Natural killer cell (primary cell): ENCODE measurements around the gene PIKFYVE. TPM values are rescaled to one million over a fixed set of nuclear protein-coding genes. Genes with fewer than 3 reads are reported as not detected.

ENCODE experiments used
- ATAC-seq, 3 donors: fragments of 150-1000 bp in 2 of 3; fragments of 200-7000 bp in 1 of 3; cut with Tn5 transposase; 1 replicate in 1 of 3; 2 replicates in 2 of 3; pipeline ENCODE4 v1.10.0; 2021; ENCODE audit warnings: mild to moderate bottlenecking in 2 of 3, moderate library complexity in 2 of 3
- DNase-seq, 2 donors: peaks; one replicate each; pipeline versions ENCODE4 v3.0.0 to v3.0.0-alpha.2; 2013 to 2021; ENCODE audit warnings: mixed read lengths in 1 of 2
- H3K27ac ChIP-seq: one replicate; pipeline ENCODE4 v1.5.1; 2013; ENCODE audit warnings: mild to moderate bottlenecking, low read length
- H3K27me3 ChIP-seq: one replicate; pipeline ENCODE4 v1.6.1; 2013; ENCODE audit warnings: low read length; ENCODE audit not compliant: control insufficient read depth, insufficient read depth
- H3K36me3 ChIP-seq: one replicate; pipeline ENCODE4 v1.6.1; 2013; ENCODE audit warnings: low read length; ENCODE audit not compliant: control insufficient read depth, insufficient read depth
- H3K4me1 ChIP-seq: one replicate; pipeline ENCODE4 v1.6.1; 2013; ENCODE audit warnings: low read length; ENCODE audit not compliant: control insufficient read depth, insufficient read depth
- H3K4me3 ChIP-seq: one replicate; pipeline ENCODE4 v1.5.1; 2013; ENCODE audit warnings: low read length
- H3K9me3 ChIP-seq: one replicate; pipeline ENCODE4 v1.6.1; 2013; ENCODE audit warnings: low read length; ENCODE audit not compliant: control insufficient read depth, insufficient read depth
- H3K27ac Mint-ChIP-seq, 2 donors: one replicate each; pipeline ENCODE4 v1.8.0; 2022; ENCODE audit warnings: mild to moderate bottlenecking in 2 of 2, mixed read lengths in 2 of 2, moderate library complexity in 1 of 2
- H3K27me3 Mint-ChIP-seq, 2 donors: one replicate each; pipeline ENCODE4 v1.8.0; 2022; ENCODE audit warnings: low read depth in 2 of 2, mixed read lengths in 2 of 2
- H3K36me3 Mint-ChIP-seq: one replicate; pipeline ENCODE4 v1.8.0; 2022; ENCODE audit warnings: mixed read lengths
- H3K4me1 Mint-ChIP-seq, 2 donors: one replicate each; pipeline ENCODE4 v1.8.0; 2022; ENCODE audit warnings: mixed read lengths in 2 of 2
- H3K4me3 Mint-ChIP-seq: one replicate; pipeline ENCODE4 v1.8.0; 2022; ENCODE audit warnings: mild to moderate bottlenecking, moderate library complexity, mixed read lengths
- H3K9me3 Mint-ChIP-seq, 2 donors: one replicate each; pipeline ENCODE4 v1.8.0; 2022; ENCODE audit warnings: mixed read lengths in 2 of 2
- CTCF ChIP-seq: fragments of 200-600 bp; IDR thresholded peaks from one replicate; pipeline ENCODE4 v1.8.0; 2022; ENCODE audit warnings: antibody characterized with exemption
- WGBS: methylation state at CpG from one replicate; pipeline ENCODE4 v1.1.7; 2013; ENCODE audit warnings: missing lambda C conversion rate; ENCODE audit not compliant: insufficient coverage; 5-methylcytosine and 5-hydroxymethylcytosine counted together
- intact Hi-C: fragments of 100-400 bp; cut with micrococcal nuclease; formaldehyde crosslinking; loops from one replicate; pipeline ENCODE4 v1.14.2; 2022
- total RNA-seq, 4 donors: library from RNA; stranded (reverse); fragments of 120-200 nt in 1 of 4; gene quantifications; one replicate each; pipeline versions ENCODE4 v1.2.3 to v1.2.4, GENCODE V29; 2013 to 2022

PIKFYVE gene
- total RNA-seq, 3 donors from 2014 or later (not counting 1 experiment from before 2014, with no cell fraction given) = 38.9 to 48.7 (median 39.2) TPM

- H3K27me3 ChIP-seq = no peaks in the 10 kb centered on the region
- Mint-ChIP-seq H3K9me3 (no peaks in the 10 kb centered on the region), H3K4me1 (no peaks in the 10 kb centered on the region), H3K27me3 (no peaks in the 10 kb centered on the region), H3K27ac (no peak overlapping the region), H3K36me3 (peaks cover 14% of the 10 kb centered on the region), H3K4me3 (no peak overlapping the region)
- H3K27ac ChIP-seq = no peak overlapping the region
- no peak for TF ChIP-seq CTCF
- H3K4me3 ChIP-seq = no peak overlapping the region
- H3K4me1 ChIP-seq = no peaks in the 10 kb centered on the region
- ATAC-seq = no peak
- intact Hi-C loops = no loop called here
- no peak for DNase-seq
- 94% methylated on average over 3 of the region's 4 CpGs for WGBS
- H3K36me3 ChIP-seq = peaks cover 85% of the 10 kb centered on the region
- H3K9me3 ChIP-seq = no peaks in the 10 kb centered on the region
Observed at GRCh38 chr2:208346756-208347155, 80.7 kb downstream of the PIKFYVE start.

DNA sequence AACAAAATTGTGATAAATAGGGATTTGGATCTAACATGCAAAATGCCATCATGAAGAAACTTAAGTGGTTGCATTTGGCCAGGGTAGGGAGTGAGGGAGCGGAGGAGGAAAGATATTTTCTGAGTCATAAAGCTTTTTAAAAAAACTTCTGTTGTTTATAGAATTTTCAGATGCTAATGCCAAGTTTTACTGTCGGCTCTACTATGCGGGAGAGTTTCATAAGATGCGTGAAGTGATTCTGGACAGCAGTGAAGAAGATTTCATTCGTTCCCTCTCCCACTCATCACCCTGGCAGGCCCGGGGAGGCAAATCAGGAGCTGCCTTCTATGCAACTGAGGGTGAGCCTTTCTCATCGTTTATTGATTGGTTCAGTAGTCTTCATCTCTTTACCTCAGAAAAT, 84.6 kb downstream of the PIKFYVE start:
- no peaks in the 10 kb centered on the region for H3K4me1 Mint-ChIP-seq
- Histone ChIP-seq H3K27ac (no peak overlapping the region), H3K27me3 (no peaks in the 10 kb centered on the region), H3K9me3 (no peaks in the 10 kb centered on the region), H3K4me3 (no peak overlapping the region), H3K36me3 (peaks cover 91% of the 10 kb centered on the region), H3K4me1 (no peaks in the 10 kb centered on the region)
- WGBS = over 99% methylated on average over 4 of the region's 7 CpGs
- DNase-seq (no peak), ATAC-seq (no peak)
- H3K9me3 Mint-ChIP-seq = no peaks in the 10 kb centered on the region
- H3K27me3 Mint-ChIP-seq = no peaks in the 10 kb centered on the region
- H3K27ac Mint-ChIP-seq = no peak overlapping the region
- TF ChIP-seq CTCF = no peak
- H3K4me3 Mint-ChIP-seq = no peak overlapping the region
- H3K36me3 Mint-ChIP-seq = peaks cover 29% of the 10 kb centered on the region
- intact Hi-C loops = no loop called here

GRCh38 chr2:208352644-208353567, 86.9 kb downstream of the PIKFYVE start:
- Mint-ChIP-seq H3K27me3 (no peaks in the 10 kb centered on the region), H3K9me3 (no peaks in the 10 kb centered on the region), H3K27ac (no peak overlapping the region), H3K4me3 (no peak overlapping the region), H3K36me3 (peaks cover 18% of the 10 kb centered on the region), H3K4me1 (no peaks in the 10 kb centered on the region)
- no peak for TF ChIP-seq CTCF
- intact Hi-C loops = no loop called here
- H3K4me3 ChIP-seq = no peak overlapping the region
- no peaks in the 10 kb centered on the region for H3K9me3 ChIP-seq
- no peak for DNase-seq
- WGBS = 100% methylated on average over 4 of the region's 5 CpGs
- ATAC-seq = no peak
- H3K4me1 ChIP-seq = no peaks in the 10 kb centered on the region
- no peaks in the 10 kb centered on the region for H3K27me3 ChIP-seq
- H3K27ac ChIP-seq = no peak overlapping the region
- H3K36me3 ChIP-seq = peaks cover 73% of the 10 kb centered on the region
